HUES64 (cell line): Measurements from ENCODE around the gene CYBB.
A peak's percentile ranks its signal among the peaks of the same experiment; 100 is the strongest.

Experiments
- H3K27ac ChIP-seq: 2 replicates; pipeline ENCODE4 v1.7.0; 2013; ENCODE audit warnings: low read depth, low read length, inconsistent platforms
- H3K27me3 ChIP-seq: 2 replicates; pipeline ENCODE4 v1.6.1; 2013; ENCODE audit warnings: mild to moderate bottlenecking, low read length; ENCODE audit not compliant: insufficient read depth
- H3K36me3 ChIP-seq: 2 replicates; pipeline ENCODE4 v1.6.1; 2013; ENCODE audit warnings: mild to moderate bottlenecking, low read length; ENCODE audit not compliant: insufficient read depth
- H3K4me1 ChIP-seq: 2 replicates; pipeline ENCODE4 v1.6.1; 2013; ENCODE audit warnings: mild to moderate bottlenecking, low read length, moderate library complexity; ENCODE audit not compliant: insufficient read depth
- H3K4me3 ChIP-seq: 2 replicates; pipeline ENCODE4 v1.5.1; 2013; ENCODE audit warnings: mild to moderate bottlenecking, low read length, moderate library complexity
- H3K9ac ChIP-seq: 2 replicates; pipeline ENCODE4 v1.6.1; 2013; ENCODE audit warnings: mild to moderate bottlenecking, low read depth, low read length
- H3K9me3 ChIP-seq: 2 replicates; pipeline ENCODE4 v1.6.1; 2013; ENCODE audit warnings: low read depth, low read length; ENCODE audit not compliant: insufficient read depth
- WGBS: fragments of 150-250, 120-280 bp; methylation state at CpG from one replicate; pipeline ENCODE4 v1.1.7; 2013; ENCODE audit warnings: missing lambda C conversion rate; 5-methylcytosine and 5-hydroxymethylcytosine counted together

CYBB gene

DNA sequence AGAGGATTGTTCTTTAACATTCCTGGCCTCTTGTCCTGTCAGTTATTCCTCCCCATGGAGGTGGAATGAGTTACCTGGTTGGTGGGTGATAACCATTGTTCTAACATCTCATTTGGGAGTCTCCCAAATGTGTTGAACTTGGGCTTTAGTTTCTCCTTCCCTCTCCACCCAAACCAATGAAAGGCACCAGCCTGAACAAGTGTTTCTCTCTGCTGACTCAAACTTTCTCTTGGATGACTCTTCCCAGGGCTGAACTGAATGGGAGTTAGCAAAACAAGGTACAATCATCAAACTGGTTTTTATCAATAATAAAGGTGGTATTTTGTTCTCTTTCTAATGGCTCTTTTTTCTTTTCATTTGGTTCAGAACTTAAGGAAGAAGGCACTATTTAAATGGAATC lies 64.8 kb downstream of the CYBB start:
- Histone ChIP-seq H3K9me3 (no peaks in the 10 kb centered on the region), H3K4me3 (no peak overlapping the region), H3K27ac (no peak overlapping the region), H3K4me1 (no peaks in the 10 kb centered on the region), H3K36me3 (peaks cover 11% of the 10 kb centered on the region; the same call in 1 of the 2 replicates), H3K27me3 (no peaks in the 10 kb centered on the region), H3K9ac (no peak overlapping the region)

DNA sequence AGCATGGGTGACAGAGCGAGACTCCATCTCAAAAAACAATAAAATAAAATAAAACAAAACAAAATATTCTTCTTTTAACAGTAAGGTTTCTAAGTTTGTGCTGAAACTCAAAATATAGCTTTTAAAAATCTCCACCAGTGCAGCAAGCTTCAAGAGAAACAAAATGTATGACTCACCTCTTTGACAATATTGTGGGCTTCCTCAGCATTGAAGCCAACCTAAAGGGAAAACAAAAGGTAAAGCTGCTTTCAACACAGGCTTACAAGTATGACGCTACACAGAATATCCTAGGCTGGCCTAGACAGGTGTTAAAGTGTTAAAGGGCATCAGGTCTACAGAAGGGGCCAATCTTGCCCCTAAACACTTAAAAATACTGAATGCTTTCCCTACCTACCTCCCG lies 66.3 kb downstream of the CYBB start:
- Histone ChIP-seq H3K36me3 (0 out of 2 replicates have a peak, but pooled peaks cover under 1% of the 10 kb centered on the region), H3K4me1 (no peaks in the 10 kb centered on the region), H3K27ac (no peak overlapping the region), H3K27me3 (no peaks in the 10 kb centered on the region), H3K9me3 (no peaks in the 10 kb centered on the region), H3K4me3 (peak overlapping the region; percentile 72), H3K9ac (no peak overlapping the region)
- WGBS, result 91% methylated on average over 1 of the region's 3 CpGs

DNA sequence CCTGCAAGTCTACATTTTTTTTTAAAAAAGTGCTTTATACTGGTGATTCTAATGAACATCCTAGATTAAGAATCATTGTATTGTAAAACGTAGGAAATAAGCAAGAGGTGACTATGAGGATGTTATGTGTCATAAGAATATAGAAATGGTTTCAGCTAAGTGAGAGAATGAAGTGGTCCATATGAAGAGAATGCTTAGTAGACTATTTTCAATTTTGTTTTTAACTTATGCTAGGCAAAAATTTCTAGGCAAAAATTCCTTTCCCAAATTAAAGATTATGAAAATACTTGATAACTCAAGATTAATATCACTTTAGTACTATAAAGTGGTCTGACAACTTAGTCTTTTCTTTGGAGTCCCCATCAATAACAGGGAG lies 66.7 kb downstream of the CYBB start:
- Histone ChIP-seq H3K4me1 (no peaks in the 10 kb centered on the region), H3K9ac (no peak overlapping the region)
- WGBS, result 70% methylated on average over 1 of the region's 1 CpG

DNA sequence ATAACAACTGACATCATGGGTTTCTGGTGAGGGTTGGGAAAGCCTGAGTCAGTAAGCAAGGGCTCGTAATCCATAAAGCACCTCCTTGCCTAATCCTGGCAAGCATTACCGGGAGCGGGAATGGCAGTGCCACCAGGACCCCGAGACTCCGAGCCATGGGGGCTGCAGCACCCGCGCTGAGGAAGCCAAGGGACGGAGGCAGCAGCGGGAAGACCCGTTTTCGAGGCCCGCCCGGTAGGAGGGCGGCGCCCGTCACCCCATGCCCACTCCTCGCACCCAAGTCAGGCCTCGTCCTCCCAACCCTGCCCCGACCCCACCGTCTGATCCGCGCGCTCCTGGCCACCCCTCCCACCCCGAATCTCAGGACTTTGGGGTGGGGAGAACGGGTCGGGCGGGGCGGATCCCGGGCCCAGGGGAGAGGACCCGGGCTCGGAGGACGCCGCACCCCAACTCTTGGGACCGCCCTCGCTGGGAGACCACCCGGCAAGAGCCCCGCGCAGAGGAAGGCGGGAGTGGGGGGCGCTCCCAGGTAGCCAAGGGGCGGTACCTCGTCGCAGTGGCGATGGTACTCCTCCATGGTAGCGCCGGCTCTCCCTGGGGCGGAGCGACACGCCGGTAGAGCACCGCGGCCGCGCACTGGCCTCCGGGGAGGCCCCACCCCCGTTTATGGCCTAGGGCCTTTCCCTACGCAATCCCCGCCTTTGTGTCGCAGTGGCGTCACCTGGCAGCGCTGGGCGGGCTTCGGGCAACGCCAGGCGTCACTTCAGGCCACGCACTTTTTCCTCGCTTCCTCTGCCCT lies 67.3 kb downstream of the CYBB start, which contains the start of gene DYNLT3:
Gene DYNLT3 (minus strand): TSS at position 638 of the 799 bp plus-strand sequence. CDS start 61 bp downstream, at position 577.
- no peaks in the 10 kb centered on the region for H3K9me3 ChIP-seq
- H3K27ac ChIP-seq, result peak within 1 kb of the TSS; percentile 46; the same call in 1 of the 2 replicates
- H3K4me3 ChIP-seq, result peak within 1 kb of the TSS; percentile 72
- H3K27me3 ChIP-seq, result no peaks in the 10 kb centered on the region
- WGBS, result 1% methylated on average over 60 of the region's 67 CpGs
- H3K36me3 ChIP-seq, result no peaks in the 10 kb centered on the region
- H3K4me1 ChIP-seq, result no peaks in the 10 kb centered on the region
- peak within 1 kb of the TSS; percentile 64 for H3K9ac ChIP-seq

More for the DNA sequence above, 66.7 kb downstream of the CYBB start:
- no peaks in the 10 kb centered on the region for H3K36me3 ChIP-seq
- no peaks in the 10 kb centered on the region for H3K9me3 ChIP-seq
- no peaks in the 10 kb centered on the region for H3K27me3 ChIP-seq
- H3K4me3 ChIP-seq, result peak overlapping the region; percentile 72
- H3K27ac ChIP-seq, result no peak overlapping the region; the same call in 1 of the 2 replicates

DNA sequence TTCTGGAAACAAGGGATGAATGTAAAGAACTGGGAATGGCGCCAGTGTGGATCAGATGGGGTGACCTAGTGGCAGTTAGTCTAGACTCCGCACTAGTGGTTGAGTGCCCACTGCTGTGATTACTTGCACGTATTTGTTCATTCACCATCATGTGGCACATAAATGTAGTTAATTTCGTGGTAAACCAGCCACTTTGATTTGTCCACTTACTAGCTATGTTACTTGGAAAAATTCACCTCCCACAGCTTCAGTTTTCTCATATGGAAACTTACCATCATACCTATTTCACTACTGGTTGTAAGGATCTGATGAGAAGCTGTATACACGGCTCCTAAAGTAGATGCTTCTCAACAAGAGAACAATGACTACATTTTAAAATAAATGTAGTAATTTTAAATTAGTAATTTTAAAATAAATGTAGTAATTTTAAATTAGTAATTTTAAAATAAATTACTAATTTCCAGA lies 67.9 kb downstream of the CYBB start:
- Histone ChIP-seq H3K27ac (peak overlapping the region; percentile 46; the same call in 1 of the 2 replicates), H3K9me3 (no peaks in the 10 kb centered on the region), H3K4me1 (no peaks in the 10 kb centered on the region), H3K4me3 (peak overlapping the region; percentile 72), H3K36me3 (no peaks in the 10 kb centered on the region), H3K27me3 (no peaks in the 10 kb centered on the region), H3K9ac (peak overlapping the region; percentile 64)
- WGBS, result 36% methylated on average over 4 of the region's 5 CpGs

DNA sequence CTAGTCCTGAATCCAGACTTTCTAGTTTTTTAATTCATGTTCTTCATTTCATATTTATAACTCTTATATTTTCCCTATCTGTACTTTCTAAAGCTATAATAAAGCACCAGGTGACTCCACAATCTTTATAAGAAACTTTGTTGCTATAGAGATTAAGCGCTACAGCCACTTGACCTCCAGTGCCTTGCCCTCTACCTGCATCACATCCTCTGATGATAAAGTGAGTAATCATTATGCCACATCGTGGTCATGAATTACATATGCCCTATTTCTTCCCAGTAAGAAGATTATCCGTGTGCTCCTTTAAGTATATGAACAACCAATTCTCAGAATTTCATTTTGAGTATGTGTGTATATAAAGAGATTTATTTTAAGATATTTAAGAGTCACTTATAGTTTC lies 74.3 kb downstream of the CYBB start:
- Histone ChIP-seq H3K27me3 (no peaks in the 10 kb centered on the region), H3K4me1 (no peaks in the 10 kb centered on the region), H3K4me3 (no peak overlapping the region), H3K9ac (no peak overlapping the region), H3K9me3 (no peaks in the 10 kb centered on the region), H3K27ac (no peak overlapping the region), H3K36me3 (no peaks in the 10 kb centered on the region)
- no CpG with 5 or more reads among the region's 3 CpGs for WGBS

DNA sequence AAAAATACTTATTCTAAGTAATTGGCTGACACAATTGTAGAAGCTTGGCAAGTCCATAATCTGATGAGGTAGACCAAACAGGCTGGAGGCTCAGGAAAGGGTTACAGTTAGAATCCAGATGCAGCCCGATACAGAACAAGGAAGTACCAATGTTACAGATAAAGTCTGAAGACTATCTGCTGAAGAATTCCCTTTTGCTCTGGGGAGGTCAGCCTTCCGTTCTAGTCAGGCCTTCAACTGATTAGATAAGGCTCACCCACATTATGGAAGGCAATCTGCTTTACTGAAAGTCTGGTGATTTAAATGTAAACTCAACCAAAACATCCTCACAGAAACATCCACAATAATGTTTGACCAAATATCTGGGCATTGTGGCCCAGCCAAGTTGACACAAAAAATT lies 74.9 kb downstream of the CYBB start:
- Histone ChIP-seq H3K36me3 (no peaks in the 10 kb centered on the region), H3K4me1 (no peaks in the 10 kb centered on the region), H3K9me3 (no peaks in the 10 kb centered on the region), H3K4me3 (no peak overlapping the region), H3K9ac (no peak overlapping the region), H3K27me3 (no peaks in the 10 kb centered on the region), H3K27ac (no peak overlapping the region)
- WGBS, result 89% methylated on average over 2 of the region's 2 CpGs

DNA sequence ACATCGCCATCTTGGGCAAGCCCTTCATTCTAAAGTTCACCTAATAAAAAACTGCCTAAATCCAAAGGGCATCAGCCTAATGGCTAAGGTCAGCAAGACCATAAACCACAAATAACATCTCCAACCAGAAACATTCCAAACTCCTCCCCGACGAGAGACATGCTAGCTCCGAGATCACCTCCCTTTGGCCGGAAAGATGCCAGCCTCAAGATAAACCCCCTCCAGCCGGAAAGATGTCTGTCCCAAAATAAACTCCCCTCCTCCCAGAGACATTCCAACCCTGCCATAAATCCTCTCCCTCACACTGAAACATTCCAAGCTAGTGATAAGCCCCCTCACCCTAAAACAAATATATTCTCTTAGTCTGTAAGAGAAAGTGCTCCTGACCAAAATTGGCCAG lies 80.9 kb downstream of the CYBB start:
- Histone ChIP-seq H3K4me3 (no peak overlapping the region), H3K27me3 (no peaks in the 10 kb centered on the region), H3K9me3 (no peaks in the 10 kb centered on the region), H3K36me3 (no peaks in the 10 kb centered on the region), H3K9ac (no peak overlapping the region), H3K4me1 (no peaks in the 10 kb centered on the region), H3K27ac (no peak overlapping the region)
- WGBS, result 77% methylated on average over 6 of the region's 6 CpGs

DNA sequence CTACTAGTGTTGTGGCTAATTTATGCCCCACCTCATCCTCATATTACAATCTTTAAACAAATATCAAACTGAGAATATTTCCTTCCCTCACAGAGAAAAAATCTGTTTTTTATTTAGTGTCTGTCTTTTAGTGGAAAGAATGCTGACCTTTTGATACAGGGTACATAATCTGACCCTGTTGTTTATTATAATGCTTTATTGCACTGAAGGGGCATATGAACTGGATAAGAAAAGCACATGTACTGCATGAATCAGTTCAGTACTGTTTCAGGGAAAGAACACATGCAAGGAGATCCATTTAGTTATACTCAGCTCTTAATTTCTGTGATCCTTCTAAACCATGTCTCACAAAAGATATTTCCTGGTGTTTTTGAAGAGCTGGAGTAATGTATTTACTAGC lies 83.0 kb downstream of the CYBB start:
- H3K27ac ChIP-seq, result no peak overlapping the region
- no peaks in the 10 kb centered on the region for H3K36me3 ChIP-seq
- no peaks in the 10 kb centered on the region for H3K4me1 ChIP-seq
- H3K9me3 ChIP-seq, result no peaks in the 10 kb centered on the region
- no peak overlapping the region for H3K4me3 ChIP-seq
- H3K27me3 ChIP-seq, result no peaks in the 10 kb centered on the region
- H3K9ac ChIP-seq, result no peak overlapping the region
